ENCODE measurements around the gene CMPK1.

The CMPK1 gene

DNA sequence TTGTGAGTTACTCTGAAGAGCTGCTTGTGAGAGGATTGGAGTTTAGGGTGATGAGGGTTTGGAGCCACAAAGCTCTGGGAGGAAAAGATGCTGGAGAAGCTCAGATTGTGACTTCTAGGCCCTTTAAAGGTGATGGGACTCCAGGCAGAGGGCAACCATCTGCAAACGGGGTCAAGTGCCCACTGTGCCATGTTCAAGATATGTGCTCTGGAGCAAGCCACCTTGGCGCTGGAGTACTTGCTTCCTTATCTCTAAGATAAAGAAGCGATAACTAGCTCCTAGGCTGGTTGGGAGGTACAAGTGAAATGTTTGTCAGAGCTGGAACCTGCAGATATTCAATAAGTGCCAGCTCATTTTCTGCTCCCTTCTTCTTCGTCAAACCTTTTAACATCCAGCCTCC is 68.2 kb downstream of the CMPK1 start:
- Histone ChIP-seq H4K91ac (ENCODE audit: low read depth, low read length, poor library complexity) (no peak overlapping the region), H3K4ac (ENCODE audit: low read length) (no peak overlapping the region), H3K23ac (ENCODE audit: low read depth, low read length, poor library complexity) (no peak overlapping the region), H3K18ac (ENCODE audit: low read length) (no peak overlapping the region), H3K79me1 (ENCODE audit: low read depth, low read length) (no peaks in the 10 kb centered on the region), H2BK12ac (ENCODE audit: low read length) (no peak overlapping the region), H2BK120ac (ENCODE audit: low read depth, low read length) (no peak overlapping the region), H3K27me3 (ENCODE audit: control insufficient read depth in 3 of 3, insufficient read depth in 3 of 3, low read depth in 1 of 3, low read length in 3 of 3) (peaks cover 0 to 42% (median 0%) of the 10 kb centered on the region in 3 experiments), H3K4me2 (ENCODE audit: insufficient read depth, low read length, poor library complexity, severe bottlenecking) (no peak overlapping the region), H3K9ac (ENCODE audit: low read depth, low read length, poor library complexity) (no peak overlapping the region), H2AK5ac (ENCODE audit: low read depth, low read length) (no peak overlapping the region), H2AFZ (ENCODE audit: low read length) (no peak overlapping the region), H3K9me3 (replicated peaks in 1 of 2; ENCODE audit: control insufficient read depth in 2 of 2, insufficient read depth in 1 of 2, low read depth in 1 of 2, low read length in 2 of 2) (no peaks in the 10 kb centered on the region), H3K4me3 (ENCODE audit: low read length in 2 of 2) (no peak overlapping the region), H4K8ac (ENCODE audit: low read depth, low read length) (no peak overlapping the region), H3K36me3 (replicated peaks in 1 of 2; ENCODE audit: control insufficient read depth in 2 of 2, insufficient read depth in 2 of 2, low read length in 2 of 2) (no peaks in the 10 kb centered on the region), H2BK15ac (ENCODE audit: low read length) (no peak overlapping the region), H2BK5ac (ENCODE audit: low read length) (no peak overlapping the region), H3K27ac (replicated peaks; ENCODE audit: low read length) (no peak overlapping the region), H3K4me1 (ENCODE audit: control insufficient read depth in 2 of 2, insufficient read depth in 1 of 2, low read depth in 1 of 2, low read length in 2 of 2) (no peaks in the 10 kb centered on the region), H3K14ac (ENCODE audit: low read length) (no peak overlapping the region)
- DNase-seq (ENCODE audit: low spot score): no peak
- no CpG with 5 or more reads among the region's 4 CpGs for WGBS, 2 donors (ENCODE audit: extremely low coverage in 2 of 2, insufficient read length in 2 of 2, insufficient replicate concordance in 1 of 2)

DNA sequence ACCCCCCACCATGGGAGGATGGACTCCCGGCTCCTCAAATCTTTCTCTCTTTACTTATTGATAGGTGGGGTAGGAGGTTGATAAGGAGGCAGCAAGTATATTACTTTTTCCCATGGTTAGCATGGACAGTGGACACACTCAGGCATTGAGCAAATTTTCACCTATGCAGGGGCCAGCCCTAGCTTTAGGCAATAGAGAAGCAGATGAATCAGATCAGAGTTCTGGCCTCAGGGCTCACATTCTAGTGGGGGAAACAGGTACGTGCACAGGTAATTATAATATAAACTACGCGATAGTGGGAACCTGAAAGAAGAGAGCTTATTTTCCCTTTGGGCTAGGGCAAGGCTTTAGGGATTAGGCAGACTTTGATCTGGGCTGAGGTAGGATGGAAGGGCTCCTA is 69.0 kb downstream of the CMPK1 start:
- H3K27ac ChIP-seq (replicated peaks; ENCODE audit: low read length): no peak overlapping the region
- H4K8ac ChIP-seq (ENCODE audit: low read depth, low read length): no peak overlapping the region
- H3K4me3 ChIP-seq (ENCODE audit: low read length in 2 of 2): no peak overlapping the region
- peaks cover 0 to 45% (median 0%) of the 10 kb centered on the region in 3 experiments for H3K27me3 ChIP-seq (ENCODE audit: control insufficient read depth in 3 of 3, insufficient read depth in 3 of 3, low read depth in 1 of 3, low read length in 3 of 3)
- no peak overlapping the region for H2BK120ac ChIP-seq (ENCODE audit: low read depth, low read length)
- H2BK12ac ChIP-seq (ENCODE audit: low read length): no peak overlapping the region
- no peaks in the 10 kb centered on the region for H3K4me1 ChIP-seq (ENCODE audit: control insufficient read depth in 2 of 2, insufficient read depth in 1 of 2, low read depth in 1 of 2, low read length in 2 of 2)
- DNase-seq (ENCODE audit: low spot score): no peak
- H3K18ac ChIP-seq (ENCODE audit: low read length): no peak overlapping the region
- H2BK15ac ChIP-seq (ENCODE audit: low read length): no peak overlapping the region
- H3K23ac ChIP-seq (ENCODE audit: low read depth, low read length, poor library complexity): no peak overlapping the region
- H3K79me1 ChIP-seq (ENCODE audit: low read depth, low read length): no peaks in the 10 kb centered on the region
- no peak overlapping the region for H2AK5ac ChIP-seq (ENCODE audit: low read depth, low read length)
- H3K4ac ChIP-seq (ENCODE audit: low read length): no peak overlapping the region
- H3K36me3 ChIP-seq (replicated peaks in 1 of 2; ENCODE audit: control insufficient read depth in 2 of 2, insufficient read depth in 2 of 2, low read length in 2 of 2): no peaks in the 10 kb centered on the region
- H2BK5ac ChIP-seq (ENCODE audit: low read length): no peak overlapping the region
- H4K91ac ChIP-seq (ENCODE audit: low read depth, low read length, poor library complexity): no peak overlapping the region
- no peak overlapping the region for H3K14ac ChIP-seq (ENCODE audit: low read length)
- no CpG with 5 or more reads among the region's 4 CpGs for WGBS, 2 donors (ENCODE audit: extremely low coverage in 2 of 2, insufficient read length in 2 of 2, insufficient replicate concordance in 1 of 2)
- no peak overlapping the region for H3K9ac ChIP-seq (ENCODE audit: low read depth, low read length, poor library complexity)
- no peak overlapping the region for H3K4me2 ChIP-seq (ENCODE audit: insufficient read depth, low read length, poor library complexity, severe bottlenecking)
- no peak overlapping the region for H2AFZ ChIP-seq (ENCODE audit: low read length)
- no peaks in the 10 kb centered on the region for H3K9me3 ChIP-seq (replicated peaks in 1 of 2; ENCODE audit: control insufficient read depth in 2 of 2, insufficient read depth in 1 of 2, low read depth in 1 of 2, low read length in 2 of 2)

DNA sequence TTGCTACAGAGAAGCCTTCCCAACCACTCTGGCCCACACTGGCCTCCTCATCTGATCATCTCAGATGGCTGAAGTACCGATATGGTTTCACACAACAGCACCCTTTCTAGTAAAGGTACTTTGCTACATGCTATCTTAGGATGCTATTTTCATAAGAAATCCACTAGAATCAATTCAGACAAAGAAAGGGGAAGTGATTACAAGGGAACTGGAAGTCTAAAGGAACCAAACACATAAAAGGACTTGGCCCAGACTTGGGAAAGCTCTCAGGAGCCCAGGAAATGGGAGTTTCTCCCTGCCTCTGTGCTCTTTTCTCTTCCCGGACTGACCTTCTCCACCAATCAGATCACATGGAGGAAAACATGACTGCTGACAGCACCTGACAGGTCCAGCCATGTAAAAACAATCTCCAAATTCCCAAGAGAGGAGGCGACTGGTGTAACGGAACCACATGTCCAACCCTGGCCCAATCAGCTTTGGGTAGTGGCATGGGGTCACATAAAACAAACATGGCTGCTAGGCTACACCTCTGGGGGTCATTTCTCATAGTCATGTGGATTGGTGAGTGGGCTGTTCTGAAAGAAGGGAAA is 69.8 kb downstream of the CMPK1 start:
- no peak overlapping the region for H3K27ac ChIP-seq (replicated peaks; ENCODE audit: low read length)
- H2AK5ac ChIP-seq (ENCODE audit: low read depth, low read length): no peak overlapping the region
- H3K4me3 ChIP-seq (ENCODE audit: low read length in 2 of 2): no peak overlapping the region
- H2BK120ac ChIP-seq (ENCODE audit: low read depth, low read length): no peak overlapping the region
- H3K36me3 ChIP-seq (replicated peaks in 1 of 2; ENCODE audit: control insufficient read depth in 2 of 2, insufficient read depth in 2 of 2, low read length in 2 of 2): no peaks in the 10 kb centered on the region
- no peak overlapping the region for H2BK5ac ChIP-seq (ENCODE audit: low read length)
- no CpG with 5 or more reads among the region's 4 CpGs for WGBS, 2 donors (ENCODE audit: extremely low coverage in 2 of 2, insufficient read length in 2 of 2, insufficient replicate concordance in 1 of 2)
- no peak overlapping the region for H3K23ac ChIP-seq (ENCODE audit: low read depth, low read length, poor library complexity)
- H4K8ac ChIP-seq (ENCODE audit: low read depth, low read length): no peak overlapping the region
- H3K14ac ChIP-seq (ENCODE audit: low read length): no peak overlapping the region
- H2BK15ac ChIP-seq (ENCODE audit: low read length): no peak overlapping the region
- H2BK12ac ChIP-seq (ENCODE audit: low read length): no peak overlapping the region
- H3K4me1 ChIP-seq (ENCODE audit: control insufficient read depth in 2 of 2, insufficient read depth in 1 of 2, low read depth in 1 of 2, low read length in 2 of 2): no peaks in the 10 kb centered on the region
- H2AFZ ChIP-seq (ENCODE audit: low read length): no peak overlapping the region
- no peak overlapping the region for H3K9ac ChIP-seq (ENCODE audit: low read depth, low read length, poor library complexity)
- H3K27me3 ChIP-seq (ENCODE audit: control insufficient read depth in 3 of 3, insufficient read depth in 3 of 3, low read depth in 1 of 3, low read length in 3 of 3): peaks cover 0 to 53% (median 0%) of the 10 kb centered on the region in 3 experiments
- no peak for DNase-seq (ENCODE audit: low spot score)
- H3K18ac ChIP-seq (ENCODE audit: low read length): no peak overlapping the region
- no peak overlapping the region for H3K4ac ChIP-seq (ENCODE audit: low read length)
- no peak overlapping the region for H4K91ac ChIP-seq (ENCODE audit: low read depth, low read length, poor library complexity)
- no peak overlapping the region for H3K4me2 ChIP-seq (ENCODE audit: insufficient read depth, low read length, poor library complexity, severe bottlenecking)
- H3K9me3 ChIP-seq (replicated peaks in 1 of 2; ENCODE audit: control insufficient read depth in 2 of 2, insufficient read depth in 1 of 2, low read depth in 1 of 2, low read length in 2 of 2): no peaks in the 10 kb centered on the region
- H3K79me1 ChIP-seq (ENCODE audit: low read depth, low read length): no peaks in the 10 kb centered on the region

- Histone ChIP-seq H3K23ac (ENCODE audit: low read depth, low read length, poor library complexity) (no peak overlapping the region), H3K9me3 (replicated peaks in 1 of 2; ENCODE audit: control insufficient read depth in 2 of 2, insufficient read depth in 1 of 2, low read depth in 1 of 2, low read length in 2 of 2) (no peaks in the 10 kb centered on the region), H4K91ac (ENCODE audit: low read depth, low read length, poor library complexity) (no peak overlapping the region)
These were observed 72.1 kb downstream of the CMPK1 start for GRCh38 chr1:47405697-47406096.

More at GRCh38 chr1:47405697-47406096, 72.1 kb downstream of the CMPK1 start:
- H2BK12ac ChIP-seq (ENCODE audit: low read length): no peak overlapping the region
- no peak overlapping the region for H3K18ac ChIP-seq (ENCODE audit: low read length)
- no peaks in the 10 kb centered on the region for H3K79me1 ChIP-seq (ENCODE audit: low read depth, low read length)
- WGBS, 2 donors (ENCODE audit: extremely low coverage in 2 of 2, insufficient read length in 2 of 2, insufficient replicate concordance in 1 of 2): no CpG with 5 or more reads among the region's 5 CpGs
- H3K27me3 ChIP-seq (ENCODE audit: control insufficient read depth in 3 of 3, insufficient read depth in 3 of 3, low read depth in 1 of 3, low read length in 3 of 3): peaks cover 0 to 74% (median 0%) of the 10 kb centered on the region in 3 experiments
- no peaks in the 10 kb centered on the region for H3K4me1 ChIP-seq (ENCODE audit: control insufficient read depth in 2 of 2, insufficient read depth in 1 of 2, low read depth in 1 of 2, low read length in 2 of 2)
- no peak overlapping the region for H3K4me3 ChIP-seq (ENCODE audit: low read length in 2 of 2)
- H2AK5ac ChIP-seq (ENCODE audit: low read depth, low read length): no peak overlapping the region
- H3K4ac ChIP-seq (ENCODE audit: low read length): no peak overlapping the region
- H3K4me2 ChIP-seq (ENCODE audit: insufficient read depth, low read length, poor library complexity, severe bottlenecking): no peak overlapping the region
- H3K27ac ChIP-seq (replicated peaks; ENCODE audit: low read length): no peak overlapping the region
- no peak overlapping the region for H3K9ac ChIP-seq (ENCODE audit: low read depth, low read length, poor library complexity)
- H2BK15ac ChIP-seq (ENCODE audit: low read length): no peak overlapping the region
- no peak overlapping the region for H2AFZ ChIP-seq (ENCODE audit: low read length)
- H4K8ac ChIP-seq (ENCODE audit: low read depth, low read length): no peak overlapping the region
- no peak for DNase-seq (ENCODE audit: low spot score)
- H2BK5ac ChIP-seq (ENCODE audit: low read length): no peak overlapping the region
- no peaks in the 10 kb centered on the region for H3K36me3 ChIP-seq (replicated peaks in 1 of 2; ENCODE audit: control insufficient read depth in 2 of 2, insufficient read depth in 2 of 2, low read length in 2 of 2)
- H2BK120ac ChIP-seq (ENCODE audit: low read depth, low read length): no peak overlapping the region
- no peak overlapping the region for H3K14ac ChIP-seq (ENCODE audit: low read length)
